ENCODE results near the gene KRT77. TPM values are rescaled to one million over a fixed set of nuclear protein-coding genes. Genes with fewer than 3 reads are reported as not detected.

KRT77 gene
- total and polyA plus RNA-seq, 10 of the 15 experiments (the other 5 are each of a cell fraction or from before 2014, with no cell fraction given) = not detected

GRCh38 chr12:52721838-52722470, 18.6 kb upstream of the KRT77 start:
- no peak for ATAC-seq
- FAIRE-seq = no peak
- no peak for DNase-seq (ENCODE audit: low read depth, low spot score)
- ChIA-PET SMC1A (ENCODE audit: uncharacterized antibody, unreplicated experiment) (no interaction called here), CTCF (no interaction called here), POLR2A (no interaction called here), RAD21 (ENCODE audit: unreplicated experiment) (no interaction called here)
- intact Hi-C loops (cut with micrococcal nuclease; ENCODE audit: unreplicated experiment) = no loop called here
- Histone ChIP-seq H3K4me1 (ENCODE audit: control insufficient read depth, insufficient read depth, low read length) (no peaks in the 10 kb centered on the region), H3K36me3 (ENCODE audit: control insufficient read depth in 2 of 2, insufficient read depth in 2 of 2, low read length in 1 of 2) (no peaks in the 10 kb centered on the region), H3K27me3 (replicated peaks in 1 of 2; ENCODE audit: control insufficient read depth in 2 of 2, insufficient read depth in 2 of 2, low read length in 1 of 2) (peaks cover 0 to 2% of the 10 kb centered on the region in 2 experiments; a peak in 2 of 4 replicates), H3K9ac (ENCODE audit: control insufficient read depth, insufficient read depth, low read length) (no peak overlapping the region), H3K79me2 (ENCODE audit: control insufficient read depth, insufficient read depth, low read length) (no peaks in the 10 kb centered on the region), H4K20me1 (ENCODE audit: control insufficient read depth, insufficient read depth) (no peaks in the 10 kb centered on the region; the same call in 1 of the 2 replicates), H3K4me3 (no peak overlapping the region), H3K9me3 (replicated peaks; ENCODE audit: control insufficient read depth, insufficient read depth, low read length) (no peaks in the 10 kb centered on the region), H3K4me2 (ENCODE audit: control insufficient read depth, insufficient read depth) (no peak overlapping the region), H2AFZ (ENCODE audit: control insufficient read depth, low read depth, low read length) (no peak overlapping the region), H3K27ac (ENCODE audit: control insufficient read depth, insufficient read depth) (no peak overlapping the region)
- in situ Hi-C loops (cut with MboI) = no loop called here
- no TSS peak for BruUV-seq (replicated peaks)
- 0% methylated on average over 3 of the region's 3 CpGs for WGBS (ENCODE audit: insufficient coverage, insufficient replicate concordance, low lambda C conversion rate, missing lambda C conversion rate)
- TF ChIP-seq BACH1 (IDR thresholded peaks at IDR 0.05; ENCODE audit: borderline replicate concordance) (no peak), HDAC2 (IDR thresholded peaks at IDR 0.05) (no peak), SP1 (IDR thresholded peaks at IDR 0.05; ENCODE audit: low read depth, low read length) (no peak), ZNF592 (IDR thresholded peaks at IDR 0.05) (no peak), GATAD2B (conservative IDR thresholded peaks at IDR 0.05; ENCODE audit: low read depth) (no peak), CHD2 (IDR thresholded peaks at IDR 0.05; ENCODE audit: borderline replicate concordance, low read depth, low read length) (no peak), NFXL1 (IDR thresholded peaks at IDR 0.05; ENCODE audit: borderline replicate concordance) (no peak), ZSCAN29 (IDR thresholded peaks at IDR 0.05) (no peak)

Measured in GM12878 (cell line).